ENCODE measurements around the gene GNAI2.

GRCh38 chr3:50192689-50193141 is 43.3 kb upstream of the GNAI2 start:
- TF ChIP-seq, protein P1, sequence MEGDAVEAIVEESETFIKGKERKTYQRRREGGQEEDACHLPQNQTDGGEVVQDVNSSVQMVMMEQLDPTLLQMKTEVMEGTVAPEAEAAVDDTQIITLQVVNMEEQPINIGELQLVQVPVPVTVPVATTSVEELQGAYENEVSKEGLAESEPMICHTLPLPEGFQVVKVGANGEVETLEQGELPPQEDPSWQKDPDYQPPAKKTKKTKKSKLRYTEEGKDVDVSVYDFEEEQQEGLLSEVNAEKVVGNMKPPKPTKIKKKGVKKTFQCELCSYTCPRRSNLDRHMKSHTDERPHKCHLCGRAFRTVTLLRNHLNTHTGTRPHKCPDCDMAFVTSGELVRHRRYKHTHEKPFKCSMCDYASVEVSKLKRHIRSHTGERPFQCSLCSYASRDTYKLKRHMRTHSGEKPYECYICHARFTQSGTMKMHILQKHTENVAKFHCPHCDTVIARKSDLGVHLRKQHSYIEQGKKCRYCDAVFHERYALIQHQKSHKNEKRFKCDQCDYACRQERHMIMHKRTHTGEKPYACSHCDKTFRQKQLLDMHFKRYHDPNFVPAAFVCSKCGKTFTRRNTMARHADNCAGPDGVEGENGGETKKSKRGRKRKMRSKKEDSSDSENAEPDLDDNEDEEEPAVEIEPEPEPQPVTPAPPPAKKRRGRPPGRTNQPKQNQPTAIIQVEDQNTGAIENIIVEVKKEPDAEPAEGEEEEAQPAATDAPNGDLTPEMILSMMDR (IDR thresholded peaks at IDR 0.05; ENCODE audit: low read depth, low read length, poor library complexity, severe bottlenecking) = peak; percentile 93
- no peak for TF ChIP-seq EZH2phosphoT487 (IDR thresholded peaks at IDR 0.05; ENCODE audit: borderline replicate concordance, low read length)
